Measurements from ENCODE around the gene MDC1. TPM values are rescaled to one million over a fixed set of nuclear protein-coding genes. Genes with fewer than 3 reads are reported as not detected.

The MDC1 gene
- polyA plus RNA-seq, 1 of the 3 experiments (the other 2 are of a cell fraction) = 10.4 TPM

- TF ChIP-seq, protein P1, sequence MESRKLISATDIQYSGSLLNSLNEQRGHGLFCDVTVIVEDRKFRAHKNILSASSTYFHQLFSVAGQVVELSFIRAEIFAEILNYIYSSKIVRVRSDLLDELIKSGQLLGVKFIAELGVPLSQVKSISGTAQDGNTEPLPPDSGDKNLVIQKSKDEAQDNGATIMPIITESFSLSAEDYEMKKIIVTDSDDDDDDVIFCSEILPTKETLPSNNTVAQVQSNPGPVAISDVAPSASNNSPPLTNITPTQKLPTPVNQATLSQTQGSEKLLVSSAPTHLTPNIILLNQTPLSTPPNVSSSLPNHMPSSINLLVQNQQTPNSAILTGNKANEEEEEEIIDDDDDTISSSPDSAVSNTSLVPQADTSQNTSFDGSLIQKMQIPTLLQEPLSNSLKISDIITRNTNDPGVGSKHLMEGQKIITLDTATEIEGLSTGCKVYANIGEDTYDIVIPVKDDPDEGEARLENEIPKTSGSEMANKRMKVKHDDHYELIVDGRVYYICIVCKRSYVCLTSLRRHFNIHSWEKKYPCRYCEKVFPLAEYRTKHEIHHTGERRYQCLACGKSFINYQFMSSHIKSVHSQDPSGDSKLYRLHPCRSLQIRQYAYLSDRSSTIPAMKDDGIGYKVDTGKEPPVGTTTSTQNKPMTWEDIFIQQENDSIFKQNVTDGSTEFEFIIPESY (IDR thresholded peaks at IDR 0.05; ENCODE audit: borderline replicate concordance, low read depth) = no peak
- TF ChIP-seq POLR2AphosphoS5 (IDR thresholded peaks at IDR 0.05; ENCODE audit: low read depth, low read length) = peak; percentile 99
- no peak for TF ChIP-seq MEF2A (IDR thresholded peaks at IDR 0.05; ENCODE audit: borderline replicate concordance, low read depth)
- TF ChIP-seq RCOR1 (IDR thresholded peaks at IDR 0.05; ENCODE audit: low read length) = no peak
- TF ChIP-seq IRF3 (IDR thresholded peaks at IDR 0.05; ENCODE audit: low read depth, low read length) = peak; percentile 32; the same call in 1 of the 2 replicates
- TF ChIP-seq USF1 (IDR thresholded peaks at IDR 0.05; ENCODE audit: borderline replicate concordance, low read depth) = peak; percentile 78; the same call in 1 of the 2 replicates
- TF ChIP-seq FOXJ3 (CRISPR knock-in tag; IDR thresholded peaks at IDR 0.05) = no peak
- peak; percentile 91 for TF ChIP-seq NRF1 (IDR thresholded peaks at IDR 0.05; ENCODE audit: low read depth, low read length)
Observed at GRCh38 chr6:30719791-30720737, 3.0 kb upstream of the MDC1 start, which contains the start of gene TUBB (continued).

GRCh38 chr6:30719356-30719755 is 2.3 kb upstream of the MDC1 start:
- H3K9me2 ChIP-seq = no peaks in the 10 kb centered on the region
- whole genome bisulfite sequencing (ENCODE audit: low lambda C conversion rate) = 34% methylated on average over 8 of the region's 8 CpGs
- DNase-seq = no peak
- H3F3A ChIP-seq (replicated peaks; ENCODE audit: insufficient read depth) = peaks cover 49% of the 10 kb centered on the region
- H3K36me3 ChIP-seq (replicated peaks in 1 of 2; ENCODE audit: control insufficient read depth in 1 of 2, insufficient read depth in 2 of 2, low read length in 1 of 2) = peaks cover 15 to 25% of the 10 kb centered on the region in 2 experiments
- peak overlapping the region; percentile 89 to 93 for H3K4me3 ChIP-seq (ENCODE audit: low read depth in 2 of 2, low read length in 1 of 2)
- H2AFZ ChIP-seq (ENCODE audit: low read depth) = peak overlapping the region; percentile 12; the same call in 1 of the 2 replicates
- H3K9me3 ChIP-seq = no peaks in the 10 kb centered on the region; the same call in 1 of the 2 replicates
- H3K27ac ChIP-seq (ENCODE audit: low read depth in 2 of 2, low read length in 1 of 2) = peak overlapping the region; percentile 81 to 93
- peaks cover 30% of the 10 kb centered on the region for H4K20me1 ChIP-seq (ENCODE audit: insufficient read depth)
- ChIA-PET POLR2A (interaction anchor here (1.2 kb wide), 1 partner anchor 32 kb away, joined by 4 read pairs; no protein-coding TSS in a partner anchor), CTCF (interaction anchor here (0.6 to 42.4 kb wide), 4 partner anchors 12 to 140 kb away, joined by 3 to 838 read pairs (median 4); partner anchors contain the start of genes DHX16, NRM and PPP1R18)
- H3K9ac ChIP-seq = peak overlapping the region; percentile 100
- peaks cover 81% of the 10 kb centered on the region for H3K79me2 ChIP-seq (ENCODE audit: insufficient read depth)
- peak overlapping the region; percentile 80 for H3K4me2 ChIP-seq
- H3K27me3 ChIP-seq (ENCODE audit: insufficient read depth) = no peaks in the 10 kb centered on the region
- TF ChIP-seq RXRA (IDR thresholded peaks at IDR 0.05; ENCODE audit: borderline replicate concordance, low read depth) = no peak
- TF ChIP-seq, protein P2, sequence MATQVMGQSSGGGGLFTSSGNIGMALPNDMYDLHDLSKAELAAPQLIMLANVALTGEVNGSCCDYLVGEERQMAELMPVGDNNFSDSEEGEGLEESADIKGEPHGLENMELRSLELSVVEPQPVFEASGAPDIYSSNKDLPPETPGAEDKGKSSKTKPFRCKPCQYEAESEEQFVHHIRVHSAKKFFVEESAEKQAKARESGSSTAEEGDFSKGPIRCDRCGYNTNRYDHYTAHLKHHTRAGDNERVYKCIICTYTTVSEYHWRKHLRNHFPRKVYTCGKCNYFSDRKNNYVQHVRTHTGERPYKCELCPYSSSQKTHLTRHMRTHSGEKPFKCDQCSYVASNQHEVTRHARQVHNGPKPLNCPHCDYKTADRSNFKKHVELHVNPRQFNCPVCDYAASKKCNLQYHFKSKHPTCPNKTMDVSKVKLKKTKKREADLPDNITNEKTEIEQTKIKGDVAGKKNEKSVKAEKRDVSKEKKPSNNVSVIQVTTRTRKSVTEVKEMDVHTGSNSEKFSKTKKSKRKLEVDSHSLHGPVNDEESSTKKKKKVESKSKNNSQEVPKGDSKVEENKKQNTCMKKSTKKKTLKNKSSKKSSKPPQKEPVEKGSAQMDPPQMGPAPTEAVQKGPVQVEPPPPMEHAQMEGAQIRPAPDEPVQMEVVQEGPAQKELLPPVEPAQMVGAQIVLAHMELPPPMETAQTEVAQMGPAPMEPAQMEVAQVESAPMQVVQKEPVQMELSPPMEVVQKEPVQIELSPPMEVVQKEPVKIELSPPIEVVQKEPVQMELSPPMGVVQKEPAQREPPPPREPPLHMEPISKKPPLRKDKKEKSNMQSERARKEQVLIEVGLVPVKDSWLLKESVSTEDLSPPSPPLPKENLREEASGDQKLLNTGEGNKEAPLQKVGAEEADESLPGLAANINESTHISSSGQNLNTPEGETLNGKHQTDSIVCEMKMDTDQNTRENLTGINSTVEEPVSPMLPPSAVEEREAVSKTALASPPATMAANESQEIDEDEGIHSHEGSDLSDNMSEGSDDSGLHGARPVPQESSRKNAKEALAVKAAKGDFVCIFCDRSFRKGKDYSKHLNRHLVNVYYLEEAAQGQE (IDR thresholded peaks at IDR 0.05; ENCODE audit: low read depth, low read length) = no peak
- TF ChIP-seq TCF12 (IDR thresholded peaks at IDR 0.05) = no peak
- TF ChIP-seq NRF1 (IDR thresholded peaks at IDR 0.05; ENCODE audit: low read depth, low read length) = no peak
- no peak for TF ChIP-seq POLR2AphosphoS5 (IDR thresholded peaks at IDR 0.05; ENCODE audit: low read depth, low read length)
- TF ChIP-seq PBX3 (IDR thresholded peaks at IDR 0.05) = no peak
- peaks cover 35% of the 10 kb centered on the region in 2 experiments for H3K4me1 ChIP-seq (ENCODE audit: control insufficient read depth in 1 of 2, insufficient read depth in 2 of 2, low read depth in 1 of 2, low read length in 1 of 2)

Data from SK-N-SH (cell line).